Activated CD4-positive, CD25-positive, alpha-beta regulatory T cell treated with anti-CD3 and anti-CD28 coated beads, Interleukin-2, amount 50 U/mL, for 24 hours (primary cell): Measurements from ENCODE around the gene GGA3.
"Not testable (repeated sequence)": the region's sequence is repeated elsewhere in the genome, so short reads cannot be mapped to it uniquely, and the experiment has no call there.

Experiments
- ATAC-seq, 2 donors: fragments of 150-1000 bp; cut with Tn5 transposase; one replicate each; pipeline ENCODE4 v1.10.0; 2021; ENCODE audit warnings: mild to moderate bottlenecking in 1 of 2, moderate library complexity in 1 of 2

Gene GGA3

DNA sequence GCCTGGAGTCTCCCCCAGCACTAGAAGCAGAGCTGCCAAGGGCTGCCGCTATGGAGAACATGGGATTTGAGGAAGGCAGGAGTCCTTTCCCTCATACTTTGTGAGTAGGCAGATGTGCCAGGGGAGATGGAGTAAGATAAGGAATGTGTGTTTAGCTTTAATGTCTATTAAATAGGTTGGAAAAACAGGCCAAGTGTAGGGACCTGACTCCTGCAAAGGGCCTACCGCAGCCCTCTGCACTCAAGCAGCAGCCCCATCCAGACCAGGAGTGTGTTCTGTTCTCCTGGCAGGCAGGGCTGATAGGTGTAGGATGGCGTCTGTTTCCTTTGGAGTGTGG is 11.4 kb upstream of the GGA3 start:
- ATAC-seq, result no peak

DNA sequence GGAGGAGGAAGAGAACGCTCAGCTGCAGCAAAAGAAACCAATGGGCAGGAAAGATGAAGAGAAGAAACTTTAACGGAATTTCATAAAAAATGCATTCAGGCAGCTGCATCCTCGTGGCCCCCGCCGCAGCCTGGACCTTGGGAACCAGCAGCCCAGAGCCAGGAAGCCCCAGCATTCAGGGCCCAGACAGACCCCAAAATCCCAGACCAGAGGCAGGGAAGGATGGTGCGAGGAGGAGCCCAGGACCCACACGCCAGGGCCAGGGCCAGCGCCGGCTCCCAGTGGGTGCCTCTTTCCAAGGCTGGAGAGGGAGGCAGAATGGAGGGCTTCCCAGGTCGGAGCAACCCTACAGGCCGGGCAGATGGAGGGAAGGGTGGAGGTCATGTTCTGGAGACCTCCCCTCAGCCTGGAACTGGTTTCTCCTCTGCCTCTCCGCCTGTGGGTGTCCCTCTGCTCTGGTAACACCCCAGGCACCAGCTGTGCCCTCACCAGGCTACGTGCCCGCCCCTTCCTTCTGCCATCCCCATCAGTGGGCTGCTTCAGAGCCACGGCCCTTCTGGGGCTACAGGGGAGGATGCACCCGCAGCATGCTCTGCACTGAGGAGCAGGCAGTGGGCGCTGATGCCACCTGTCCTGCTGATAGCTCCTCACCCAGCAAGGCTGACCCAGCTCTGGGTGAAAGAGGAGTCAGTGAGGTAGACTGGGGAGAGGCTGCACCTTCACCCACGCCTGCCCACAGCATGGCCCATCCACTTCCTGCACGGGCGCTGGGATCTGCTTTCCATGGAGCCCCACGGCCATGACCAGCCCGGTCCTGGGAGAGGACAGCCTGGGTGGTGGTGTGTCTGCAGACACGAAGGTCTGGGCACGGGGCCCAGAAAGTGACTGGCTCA is 10.8 kb upstream of the GGA3 start:
- no peak for ATAC-seq

DNA sequence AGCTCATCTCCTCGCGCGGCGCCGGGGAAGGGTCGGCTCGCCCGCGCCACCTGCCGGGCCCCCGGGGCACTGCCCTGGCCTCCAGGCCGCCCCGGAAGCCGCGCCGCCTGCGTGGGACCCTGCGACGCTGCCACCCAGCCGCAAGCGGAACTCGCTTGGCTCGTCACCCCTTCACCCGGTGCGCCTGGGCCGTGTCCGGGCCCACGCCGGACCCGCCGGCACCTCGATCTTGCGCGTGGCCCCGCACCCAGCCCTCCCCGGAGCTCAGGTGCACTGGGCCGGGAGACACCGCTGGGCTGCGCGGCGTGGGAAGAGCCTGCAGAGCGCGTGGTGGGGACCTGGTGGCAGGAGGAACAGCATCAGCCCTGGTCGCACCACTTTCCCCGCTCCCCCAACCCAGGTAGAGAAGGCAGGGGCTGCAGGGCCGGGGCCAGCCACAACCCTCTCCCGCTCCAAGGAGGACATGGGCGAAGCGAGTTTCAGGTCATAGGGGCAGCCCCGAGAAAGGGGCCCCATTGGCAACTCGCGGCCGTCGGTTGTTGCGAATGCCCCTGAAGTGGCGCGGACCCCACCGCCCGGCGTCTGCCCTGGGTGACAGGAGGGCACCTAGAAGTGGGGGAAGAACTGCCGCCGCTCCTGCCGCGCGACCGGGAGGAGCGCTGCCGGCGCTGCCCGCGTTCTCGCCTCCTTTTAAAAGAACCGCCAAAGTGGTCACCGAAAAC is 10.0 kb upstream of the GGA3 start:
- ATAC-seq, result peak; percentile 82 to 86

DNA sequence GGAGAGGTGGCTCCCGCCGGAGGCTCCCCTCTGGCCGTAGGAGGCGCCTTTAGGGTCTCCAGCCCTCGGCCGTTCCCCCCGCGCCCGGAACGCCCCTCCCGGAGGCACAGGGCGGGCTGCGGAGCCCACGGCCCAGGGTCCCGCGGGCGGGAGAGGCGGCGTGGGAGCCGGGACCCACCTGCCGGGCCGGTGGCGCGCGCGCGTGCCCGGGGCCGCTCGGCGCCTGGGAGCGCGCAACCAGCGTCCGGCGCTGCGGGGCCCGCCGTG is 9.5 kb upstream of the GGA3 start, which contains the start of gene MIF4GD:
MIF4GD (minus strand) TSS at position 266 of the 267 bp plus-strand sequence. CDS start 1,036 bp downstream, outside the sequence.
- ATAC-seq, result peak in 1 of 2 donors; percentile 12

DNA sequence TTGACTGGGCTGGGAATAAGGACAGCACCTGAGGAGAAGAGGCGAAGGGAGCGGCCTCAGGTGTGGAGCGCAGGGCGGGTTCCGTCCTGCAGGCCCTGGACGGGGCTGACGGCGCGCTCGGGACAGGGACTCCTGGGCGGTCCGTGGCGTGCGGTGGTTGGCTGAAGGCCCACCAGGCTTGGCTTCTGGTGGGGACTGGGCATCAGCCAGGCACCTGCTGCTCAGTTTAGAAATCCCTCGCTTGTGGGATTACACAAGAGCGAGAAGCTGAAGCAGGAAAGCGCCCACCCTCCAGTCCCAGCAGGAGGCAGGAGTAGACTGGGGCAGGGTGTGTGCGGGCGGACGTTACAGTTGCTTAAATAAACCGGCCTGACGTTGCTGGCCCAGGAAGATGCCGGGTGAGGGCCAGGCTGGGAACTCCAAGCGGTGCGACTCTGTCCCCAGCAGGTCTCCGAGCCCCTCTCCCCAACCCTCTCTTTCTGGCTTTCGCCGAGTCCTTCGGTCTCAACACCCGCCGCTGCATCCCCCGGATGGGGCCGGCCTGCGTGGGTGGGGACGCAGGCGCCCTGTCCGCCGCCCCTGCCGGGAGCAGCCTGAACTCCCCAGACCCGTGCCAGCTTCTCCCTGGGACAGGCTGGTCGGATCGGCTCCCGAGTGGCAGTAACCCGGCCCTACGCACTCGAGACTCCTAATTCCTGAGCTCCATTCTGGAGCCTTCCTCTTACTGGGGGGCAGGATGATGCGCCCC is 9.0 kb upstream of the GGA3 start:
- peak; percentile 32 to 42 for ATAC-seq

DNA sequence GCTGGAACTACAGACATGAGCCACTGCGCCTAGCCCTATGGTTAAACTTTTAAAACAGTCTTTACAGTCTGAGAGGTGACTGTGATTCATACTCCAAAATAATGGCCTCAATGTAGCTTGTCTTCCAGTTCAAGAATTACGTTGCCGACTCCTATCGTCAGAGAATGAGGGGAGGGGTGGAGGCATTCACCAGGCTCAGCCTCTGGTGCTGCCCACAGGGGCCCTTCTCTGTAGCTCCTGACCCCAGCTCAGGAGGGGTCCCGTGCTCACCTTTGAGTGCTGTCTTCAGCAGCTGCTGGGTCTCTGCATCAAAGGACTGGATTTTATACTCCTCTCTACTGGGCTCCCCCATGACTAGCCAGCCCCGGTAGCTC is 8.4 kb upstream of the GGA3 start:
- no peak for ATAC-seq

DNA sequence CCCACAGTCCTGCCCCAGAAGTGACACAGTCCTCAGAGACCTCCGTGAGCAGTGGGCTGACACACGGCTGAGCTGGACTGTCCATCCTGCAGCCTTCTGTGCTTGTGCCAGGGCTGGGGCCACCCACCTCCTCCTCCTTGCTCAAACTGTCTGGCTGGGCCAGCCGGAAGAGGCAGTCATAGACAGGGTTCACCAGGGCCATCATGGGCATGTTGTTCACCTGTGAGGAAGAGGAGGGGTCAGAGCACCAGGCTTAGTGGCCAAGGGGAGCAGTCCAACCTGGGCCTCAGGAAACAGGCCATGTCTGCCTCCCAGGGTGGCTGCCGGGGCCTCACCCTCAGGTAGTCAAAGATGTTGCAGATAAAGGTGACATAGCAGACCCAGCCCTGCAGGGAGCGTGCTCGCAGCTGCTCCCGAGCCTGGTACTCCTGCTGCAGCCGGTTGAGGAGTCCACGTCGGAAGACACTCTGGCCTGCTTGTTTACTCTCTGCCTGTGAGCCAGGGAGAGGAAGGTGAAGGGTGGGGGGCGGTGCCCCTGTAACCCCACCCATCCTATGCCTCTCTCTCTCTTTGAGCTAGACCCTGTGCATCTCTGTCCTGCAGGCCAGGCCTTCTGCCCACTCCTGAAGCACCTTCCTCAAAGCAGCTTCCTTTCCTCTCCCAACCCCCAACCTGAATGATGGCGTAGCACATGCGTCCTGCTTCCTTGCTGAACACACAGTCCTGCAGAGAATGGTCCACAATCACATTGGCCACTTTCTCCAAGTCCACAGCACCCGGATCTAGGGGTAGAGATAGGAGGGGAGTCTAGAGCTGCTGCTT is 6.2 kb upstream of the GGA3 start:
- ATAC-seq, result no peak

DNA sequence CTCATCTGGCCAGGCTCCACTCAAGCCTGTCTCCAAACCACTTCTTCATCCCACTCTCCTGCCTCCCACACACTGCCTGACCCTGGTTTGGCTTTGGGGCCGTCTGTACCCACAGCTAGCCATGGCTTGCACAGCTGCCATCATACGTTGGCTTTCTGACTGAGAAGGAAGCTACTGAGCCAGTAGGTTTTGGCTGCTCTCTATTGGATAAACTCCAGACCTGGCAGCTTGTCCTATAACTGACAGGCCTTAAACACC is 5.7 kb upstream of the GGA3 start:
- no peak for ATAC-seq

DNA sequence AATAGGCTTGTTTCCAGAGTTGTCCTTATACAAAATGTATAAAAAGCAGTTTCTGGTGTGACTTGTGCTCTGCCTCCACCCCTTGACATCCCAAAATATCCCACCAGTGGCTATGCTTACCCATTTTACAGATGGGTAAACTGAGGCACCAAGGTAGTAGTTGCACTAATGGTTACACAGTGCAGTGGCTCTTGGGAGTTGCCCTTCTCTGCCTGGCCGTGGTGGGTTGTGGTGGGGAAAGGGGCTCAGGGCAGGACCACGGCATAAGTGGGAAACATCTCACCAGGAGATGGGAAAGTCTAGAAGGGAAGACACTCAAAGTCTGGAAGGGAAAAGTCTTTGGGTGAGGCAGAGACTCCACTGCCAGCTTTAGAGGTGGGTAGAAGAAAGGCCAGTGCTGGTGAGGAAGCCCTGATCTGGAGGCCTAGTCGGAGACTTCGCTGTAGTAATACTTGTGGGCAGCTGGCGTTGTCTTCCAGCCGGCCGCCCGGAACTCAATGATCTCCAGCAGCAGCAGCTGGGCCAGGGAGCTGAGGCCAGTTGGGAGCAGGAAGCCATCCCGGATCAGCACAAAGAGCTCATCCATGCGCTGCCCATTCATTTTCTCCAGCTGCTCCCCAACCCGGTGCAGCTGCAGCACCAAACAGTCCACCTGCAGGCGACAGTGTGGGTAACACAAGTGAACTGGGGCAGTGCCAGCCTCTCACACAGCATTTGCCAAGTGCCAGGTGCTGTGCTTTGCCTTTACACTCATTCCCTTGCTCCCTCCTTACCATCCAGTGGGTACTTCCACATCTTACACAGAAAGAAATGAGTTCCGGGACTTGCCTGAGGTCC is 5.1 kb upstream of the GGA3 start:
- no peak for ATAC-seq

DNA sequence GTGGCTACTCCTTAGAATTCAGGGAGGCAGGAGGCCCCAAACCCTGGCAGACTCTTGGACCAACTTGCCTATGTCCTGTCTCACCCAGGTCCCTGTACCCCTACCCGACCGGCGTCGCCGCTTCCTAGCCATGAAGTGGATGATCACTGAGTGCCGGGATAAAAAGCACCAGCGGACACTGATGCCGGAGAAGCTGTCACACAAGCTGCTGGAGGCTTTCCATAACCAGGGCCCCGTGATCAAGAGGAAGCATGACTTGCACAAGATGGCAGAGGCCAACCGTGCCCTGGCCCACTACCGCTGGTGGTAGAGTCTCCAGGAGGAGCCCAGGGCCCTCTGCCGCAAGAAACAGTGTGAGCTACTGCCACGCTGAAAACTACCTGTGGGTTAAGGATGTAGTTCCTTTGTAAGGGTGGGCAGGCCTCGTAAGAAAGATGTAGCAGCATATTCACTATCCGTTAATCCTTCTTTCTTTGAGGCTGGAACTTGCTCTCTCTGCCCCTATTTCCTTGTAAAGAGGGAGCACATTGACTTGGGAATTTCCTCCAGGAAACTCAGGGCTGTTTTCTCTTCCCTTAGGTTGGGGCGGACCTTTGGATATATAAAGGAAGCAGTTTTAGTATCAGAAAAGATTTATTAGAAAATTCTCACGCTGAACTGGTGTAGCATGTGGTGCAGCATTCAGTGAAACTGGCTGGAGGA is 4.4 kb upstream of the GGA3 start:
- ATAC-seq, result no peak

DNA sequence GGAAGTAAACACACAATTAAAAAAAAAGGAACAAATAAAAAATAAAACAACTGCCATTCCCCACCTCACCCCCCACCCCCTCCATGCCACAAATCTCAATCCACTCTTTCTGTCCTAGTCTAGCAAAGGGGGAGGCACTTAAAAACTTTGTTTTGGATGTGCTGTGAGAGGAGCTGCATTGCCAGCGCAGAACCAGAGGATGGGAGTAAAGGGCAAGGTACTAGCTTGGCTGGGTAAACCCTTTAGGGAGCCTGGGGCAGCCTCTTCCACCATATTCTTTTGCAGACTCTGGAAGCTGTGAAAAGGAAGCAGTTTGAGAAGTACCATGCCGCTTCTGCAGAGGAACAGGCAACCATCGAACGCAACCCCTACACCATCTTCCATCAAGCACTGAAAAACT is 1.6 kb upstream of the GGA3 start:
- no peak for ATAC-seq

DNA sequence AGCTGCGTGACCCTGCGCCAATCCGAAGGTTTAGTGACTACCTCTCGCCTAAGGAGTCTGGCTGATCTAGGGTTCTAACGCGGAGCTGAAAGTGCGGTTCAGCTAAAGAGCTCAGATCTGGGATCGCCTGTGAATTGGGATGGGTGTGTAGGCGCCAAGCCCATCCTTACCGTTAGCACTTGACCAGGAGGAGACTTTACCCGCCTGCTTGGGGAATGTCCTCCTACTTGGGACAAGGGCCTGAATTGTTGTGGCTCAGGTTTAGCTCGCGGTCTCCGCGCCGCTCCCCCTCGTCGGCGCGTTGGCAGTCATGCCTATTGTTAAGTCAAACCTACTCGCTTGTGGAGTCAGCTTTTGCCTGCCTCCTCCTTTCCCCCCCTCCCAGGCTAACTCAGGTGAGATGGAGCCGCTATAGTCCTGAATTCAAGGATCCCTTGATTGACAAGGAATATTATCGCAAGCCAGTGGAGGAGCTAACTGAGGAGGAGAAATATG is 753 bp upstream of the GGA3 start:
- ATAC-seq, result no peak

DNA sequence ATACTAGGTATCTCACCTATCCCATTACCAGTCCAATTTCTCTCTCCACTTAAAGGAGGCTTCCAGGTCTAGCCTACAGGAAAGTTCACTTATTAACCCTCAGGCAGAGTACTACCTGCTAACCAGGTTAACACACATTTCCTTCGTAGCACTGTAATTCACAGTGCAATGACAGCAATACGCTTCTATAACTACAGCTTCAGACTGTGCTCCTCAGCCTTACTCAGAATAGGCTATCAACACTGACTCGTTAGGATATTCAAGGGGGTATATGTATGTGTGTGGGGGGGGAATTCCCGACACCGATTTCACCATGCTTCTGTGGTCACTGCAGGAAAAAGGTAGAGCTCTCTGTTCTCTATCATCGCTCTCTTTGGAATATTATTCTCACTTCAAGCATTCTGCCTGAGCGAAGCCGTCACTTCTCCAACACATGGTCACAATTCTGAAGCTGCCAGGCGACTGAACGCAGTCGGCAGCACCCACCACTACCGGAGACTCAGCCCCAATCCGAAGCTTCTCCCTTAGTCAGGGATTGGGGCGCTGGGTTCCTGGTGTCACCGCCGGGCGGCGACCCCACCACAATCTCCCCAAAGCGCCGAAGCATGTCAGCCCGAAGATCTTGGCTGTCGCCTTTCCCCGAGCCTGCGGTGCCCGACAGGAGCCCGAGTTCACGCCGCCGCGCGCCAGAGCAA is 618 bp downstream of the GGA3 start:
- ATAC-seq, result peak; percentile 70 to 73

DNA sequence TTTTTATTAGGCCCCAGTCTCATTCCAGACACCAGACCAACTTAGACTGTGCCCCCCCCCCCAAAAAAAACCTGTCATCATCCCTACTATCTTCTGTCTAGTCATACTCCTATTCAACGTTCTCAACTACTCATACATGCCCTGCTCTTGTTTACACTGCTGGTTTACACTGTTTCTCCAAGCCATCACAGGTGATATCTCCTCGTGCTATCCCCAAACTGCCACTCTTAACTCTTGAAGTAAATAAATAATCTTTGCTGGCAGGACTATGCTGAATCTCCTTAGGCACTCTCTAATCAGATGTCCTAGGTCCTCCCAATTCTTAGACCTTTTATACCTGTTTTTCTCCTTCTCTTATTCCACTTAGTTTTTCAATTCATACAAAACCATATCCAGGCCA is 4.2 kb downstream of the GGA3 start:
- ATAC-seq, result not testable (repeated sequence)

DNA sequence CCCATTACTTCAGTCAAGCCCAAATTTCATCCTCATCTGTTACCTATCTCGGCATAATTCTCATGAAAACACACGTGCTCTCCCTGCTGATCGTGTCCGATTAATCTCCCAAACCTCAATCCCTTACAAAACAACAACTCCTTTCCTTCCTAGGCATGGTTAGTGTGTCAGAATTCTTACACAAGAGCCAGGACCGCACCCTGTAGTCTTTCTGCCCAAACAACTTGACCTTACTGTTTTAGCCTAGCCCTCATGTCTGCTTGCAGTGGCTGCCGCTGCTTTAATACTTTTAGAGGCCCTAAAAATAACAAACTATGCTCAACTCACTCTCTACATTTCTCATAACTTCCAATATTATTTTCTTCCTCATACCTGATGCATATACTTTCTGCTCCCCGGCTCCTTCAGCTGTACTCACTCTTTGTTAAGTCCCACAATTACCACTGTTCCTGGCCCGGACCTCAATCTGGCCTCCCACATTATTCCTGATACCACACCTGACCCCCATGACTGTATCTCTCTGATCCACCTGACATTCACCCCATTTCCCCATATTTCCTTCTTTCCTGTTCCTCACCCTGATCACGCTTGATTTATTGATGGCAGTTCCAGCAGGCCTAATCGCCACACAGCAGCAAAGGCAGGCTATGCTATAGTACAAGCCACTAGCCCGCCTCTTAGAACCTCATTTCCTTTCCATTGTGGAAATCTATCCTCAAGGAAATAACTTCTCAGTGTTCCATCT is 5.3 kb downstream of the GGA3 start:
- ATAC-seq, result not testable (repeated sequence)

DNA sequence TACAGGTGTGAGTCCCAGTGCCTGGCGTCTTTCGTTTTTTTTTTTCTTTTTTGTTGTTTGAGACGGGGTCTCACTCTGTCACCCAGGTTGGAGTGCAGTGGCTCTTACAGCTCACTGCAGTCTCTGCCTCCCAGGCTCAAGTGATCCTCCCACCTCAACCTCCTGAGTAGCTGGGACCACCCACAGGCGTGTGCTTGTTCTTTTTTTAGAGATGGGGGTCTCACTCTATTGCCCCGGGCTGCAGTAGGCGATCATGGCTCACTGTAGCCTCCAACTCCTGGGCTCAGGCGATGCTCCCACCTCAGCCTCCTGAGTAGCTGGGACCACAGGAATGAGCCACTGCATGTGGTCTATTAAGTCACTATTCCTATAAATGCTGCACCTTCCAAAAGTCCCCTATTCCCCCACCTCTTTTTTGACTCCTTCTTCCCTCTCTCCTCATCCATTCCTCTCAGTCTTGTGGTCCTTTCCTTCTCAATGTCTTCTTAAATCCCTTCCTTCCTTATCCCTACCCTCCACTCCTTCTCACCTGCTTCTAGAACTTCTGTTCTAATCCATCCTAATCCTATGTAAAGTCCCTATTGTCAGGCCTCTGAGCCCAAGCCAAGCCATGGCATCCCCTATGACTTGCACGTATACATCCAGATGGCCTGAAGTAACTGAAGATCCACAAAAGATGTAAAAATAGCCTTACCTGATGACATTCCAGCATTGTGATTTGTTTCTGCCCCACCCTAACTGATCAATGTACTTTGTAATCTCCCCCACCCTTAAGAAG is 9.2 kb downstream of the GGA3 start:
- no peak for ATAC-seq

DNA sequence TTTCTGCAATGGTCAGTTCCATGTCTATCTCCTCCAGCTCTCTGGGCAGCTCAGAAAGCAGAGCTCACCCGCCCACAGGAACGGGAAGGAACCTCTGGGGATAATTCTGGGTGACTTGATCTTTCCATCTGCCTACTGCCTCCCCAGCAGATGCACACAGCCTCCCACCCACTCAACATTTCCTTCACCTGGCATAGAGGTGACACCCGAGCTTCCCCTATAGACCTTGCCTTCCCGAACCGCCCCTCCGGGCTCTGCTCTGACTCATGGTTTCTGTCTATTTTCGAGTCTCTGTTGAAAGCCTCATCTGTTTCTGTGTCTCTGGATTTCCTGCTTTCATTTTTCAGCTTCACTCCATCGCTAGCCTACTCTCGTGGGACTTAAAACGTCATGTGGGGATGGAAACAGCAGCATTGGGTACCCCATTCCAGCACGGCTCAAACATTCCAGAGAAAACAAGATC is 11.4 kb downstream of the GGA3 start:
- peak; percentile 99 for ATAC-seq

DNA sequence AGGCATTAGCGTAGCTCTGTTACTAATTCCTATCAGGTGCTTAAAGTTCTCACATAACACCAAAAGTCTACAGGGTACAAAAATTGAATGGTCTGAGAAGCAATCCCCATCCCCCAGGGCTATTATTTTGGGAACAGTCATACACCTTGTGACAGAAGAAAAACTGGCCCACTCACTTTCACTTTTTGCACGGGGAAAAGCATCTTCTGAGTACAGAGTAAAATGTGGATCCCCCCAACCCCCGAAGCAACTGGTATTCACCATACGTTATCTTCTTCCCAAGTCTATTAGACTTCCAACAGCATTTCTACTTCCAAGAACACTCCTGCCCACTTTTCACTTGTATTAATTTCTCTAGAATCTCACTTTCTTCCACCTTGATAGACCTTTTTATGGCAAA is 11.8 kb downstream of the GGA3 start:
- peak in 1 of 2 donors; percentile 11 for ATAC-seq

DNA sequence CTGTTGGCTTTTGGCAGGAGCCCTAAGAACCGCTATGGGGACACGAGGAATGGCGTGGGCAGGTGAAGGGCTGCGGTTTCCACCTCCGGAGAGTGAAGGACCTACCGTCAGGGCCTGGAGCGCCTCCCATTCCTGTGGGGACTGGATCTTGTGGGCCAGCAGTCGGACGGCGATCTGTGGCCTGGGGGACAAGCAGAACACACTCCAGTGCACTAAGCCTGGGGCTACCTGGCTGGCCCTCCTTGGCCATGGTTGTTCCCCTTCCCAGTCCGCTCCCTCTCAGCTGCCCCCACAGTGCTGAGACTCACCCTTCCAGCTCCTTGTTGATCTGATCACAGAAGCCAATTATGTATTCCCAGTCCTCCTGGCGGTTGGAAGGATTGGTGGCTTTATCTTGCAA is 15.0 kb downstream of the GGA3 start:
- no peak for ATAC-seq
